HG03521 (cell line): ENCODE measurements around the gene SPNS2.
"Not testable (repeated sequence)": the region's sequence is repeated elsewhere in the genome, so short reads cannot be mapped to it uniquely, and the experiment has no call there.

Experiments used
- ATAC-seq: cut with Tn5 transposase; IDR thresholded peaks from one replicate; pipeline ENCODE4 v1.9.1; 2021; ENCODE audit warnings: mild to moderate bottlenecking, moderate library complexity; ENCODE audit not compliant: unreplicated experiment

The SPNS2 gene

GRCh38 chr17:4562015-4562969, 63.6 kb downstream of the SPNS2 start:
- ATAC-seq: no peak

- ATAC-seq: no peak
These were observed 66.8 kb downstream of the SPNS2 start for GRCh38 chr17:4565209-4566141.

- no peak for ATAC-seq
These were observed 68.1 kb downstream of the SPNS2 start for GRCh38 chr17:4566785-4567184.

- no peak for ATAC-seq
These were observed 70.9 kb downstream of the SPNS2 start for GRCh38 chr17:4569591-4569990.

- ATAC-seq: no peak
These were observed 73.5 kb downstream of the SPNS2 start for GRCh38 chr17:4572131-4572530.

GRCh38 chr17:4573115-4573514, 74.4 kb downstream of the SPNS2 start:
- ATAC-seq: no peak

- ATAC-seq: no peak
These were observed 75.0 kb downstream of the SPNS2 start for GRCh38 chr17:4573669-4574068.

- ATAC-seq: no peak
These were observed 75.9 kb downstream of the SPNS2 start for GRCh38 chr17:4574448-4575045.

GRCh38 chr17:4576161-4576558, 77.5 kb downstream of the SPNS2 start:
- no peak for ATAC-seq

- no peak for ATAC-seq
These were observed 78.1 kb downstream of the SPNS2 start for GRCh38 chr17:4576729-4577322.

- no peak for ATAC-seq
These were observed 78.8 kb downstream of the SPNS2 start for GRCh38 chr17:4577386-4577993.

- not testable (repeated sequence) for ATAC-seq
These were observed 79.7 kb downstream of the SPNS2 start for GRCh38 chr17:4578349-4578748.

GRCh38 chr17:4579678-4580077, 81.0 kb downstream of the SPNS2 start:
- ATAC-seq: no peak

GRCh38 chr17:4580291-4580690, 81.6 kb downstream of the SPNS2 start:
- no peak for ATAC-seq

- ATAC-seq: no peak
These were observed 83.4 kb downstream of the SPNS2 start for GRCh38 chr17:4582101-4582501.

GRCh38 chr17:4582691-4583090, 84.0 kb downstream of the SPNS2 start:
- ATAC-seq: no peak

- no peak for ATAC-seq
These were observed 84.5 kb downstream of the SPNS2 start for GRCh38 chr17:4583206-4583605.

GRCh38 chr17:4583782-4584100, 85.1 kb downstream of the SPNS2 start:
- ATAC-seq: no peak

GRCh38 chr17:4584101-4584916, 85.6 kb downstream of the SPNS2 start, which contains the start of gene SMTNL2:
TSS of gene SMTNL2 (plus strand) at chr17:4584529. CDS start at chr17:4584606, 77 bp downstream.
- ATAC-seq: no peak
